GM12891 (cell line): ENCODE data around the gene SFI1.
"Not testable (repeated sequence)": the region's sequence is repeated elsewhere in the genome, so short reads cannot be mapped to it uniquely, and the experiment has no call there.

Experiments used
- DNase-seq: peaks from one replicate; pipeline ENCODE4 v3.0.0; 2011; ENCODE audit warnings: low spot score; ENCODE audit not compliant: insufficient read length
- FAIRE-seq: peaks from 2 replicates; lab custom pipeline; 2011; peaks lifted over from hg19 to GRCh38; lab: Jason Lieb, UNC
- PAX5 ChIP-seq: IDR thresholded peaks from 2 replicates; pipeline ENCODE4 v1.6.1; 2011; ENCODE audit warnings: low read length, moderate library complexity, mild to moderate bottlenecking; ENCODE audit not compliant: insufficient read depth, severe bottlenecking
- POLR2A ChIP-seq: IDR thresholded peaks from 2 replicates; pipeline ENCODE4 v1.6.1; 2011; ENCODE audit warnings: low read depth, low read length, control low read depth
- POLR2AphosphoS5 ChIP-seq: IDR thresholded peaks from 2 replicates; pipeline ENCODE4 v1.6.1; 2011; ENCODE audit warnings: low read depth, low read length, control low read depth
- POU2F2 ChIP-seq: IDR thresholded peaks from 2 replicates; pipeline ENCODE4 v1.6.1; 2011; ENCODE audit warnings: low read depth, mild to moderate bottlenecking, control low read depth, low read length, moderate library complexity
- SPI1 ChIP-seq: IDR thresholded peaks from 2 replicates; pipeline ENCODE4 v1.6.1; 2011; ENCODE audit warnings: low read depth, low read length, control low read depth
- TAF1 ChIP-seq: IDR thresholded peaks from 2 replicates; pipeline ENCODE4 v1.6.1; 2011; ENCODE audit warnings: low read depth, low read length, control low read depth

The SFI1 gene

DNA sequence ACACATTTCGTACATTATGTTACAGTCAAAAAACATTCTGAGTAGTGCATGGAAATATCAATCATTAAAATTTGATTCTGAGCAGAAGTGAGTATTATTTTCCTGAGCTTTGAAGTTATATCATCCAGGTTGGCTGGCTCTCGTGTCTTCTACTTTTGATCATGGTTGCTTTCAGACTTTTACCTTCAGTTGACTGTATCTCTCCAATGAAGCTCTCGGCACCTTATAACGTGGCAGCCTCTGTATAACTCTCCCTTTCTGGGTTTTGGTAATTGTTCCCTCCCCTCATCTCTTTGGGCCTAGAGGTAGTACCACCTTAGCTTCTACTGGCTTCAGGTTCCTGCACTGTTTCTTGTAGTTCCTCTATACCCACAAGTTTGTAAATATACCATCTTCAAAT lies 12.2 kb downstream of the SFI1 start:
- FAIRE-seq (no peak), DNase-seq (no peak)
- TF ChIP-seq SPI1, result no peak

DNA sequence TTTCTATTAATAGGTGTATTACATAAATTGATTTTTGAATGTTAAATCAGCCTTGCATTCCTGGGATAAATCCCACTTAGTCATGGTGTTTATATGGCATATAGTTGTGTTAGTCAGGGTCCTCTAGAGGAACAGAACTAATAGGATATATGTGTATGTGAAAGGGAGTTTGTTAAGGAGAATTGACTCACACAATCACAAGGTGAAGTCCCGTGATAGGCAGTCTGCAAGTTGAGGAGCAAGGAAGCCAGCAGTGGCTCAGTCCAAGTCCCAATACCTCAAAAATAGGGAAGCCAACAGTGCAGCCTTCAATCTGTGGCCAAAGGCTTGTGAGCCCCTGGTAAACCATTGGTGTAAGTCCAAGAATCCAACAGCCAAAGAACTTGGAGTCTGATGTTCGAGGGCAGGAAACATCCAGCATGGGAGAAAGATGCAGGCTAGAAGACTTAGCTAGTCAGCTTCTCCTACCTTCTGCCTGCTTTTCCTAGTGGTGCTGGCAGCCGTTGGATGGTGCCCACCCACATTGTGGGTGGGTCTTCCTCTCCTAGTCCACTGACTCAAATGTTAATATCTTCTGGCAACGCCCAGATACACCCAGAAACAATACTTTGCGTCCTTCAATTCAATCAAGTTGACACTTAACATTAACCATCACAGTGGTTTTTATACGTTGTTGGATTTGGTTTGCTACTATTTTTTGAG lies 12.9 kb downstream of the SFI1 start:
- TF ChIP-seq POU2F2 (no peak), PAX5 (no peak), SPI1 (no peak), POLR2AphosphoS5 (no peak), POLR2A (no peak), TAF1 (no peak)
- no peak for DNase-seq
- no peak for FAIRE-seq

DNA sequence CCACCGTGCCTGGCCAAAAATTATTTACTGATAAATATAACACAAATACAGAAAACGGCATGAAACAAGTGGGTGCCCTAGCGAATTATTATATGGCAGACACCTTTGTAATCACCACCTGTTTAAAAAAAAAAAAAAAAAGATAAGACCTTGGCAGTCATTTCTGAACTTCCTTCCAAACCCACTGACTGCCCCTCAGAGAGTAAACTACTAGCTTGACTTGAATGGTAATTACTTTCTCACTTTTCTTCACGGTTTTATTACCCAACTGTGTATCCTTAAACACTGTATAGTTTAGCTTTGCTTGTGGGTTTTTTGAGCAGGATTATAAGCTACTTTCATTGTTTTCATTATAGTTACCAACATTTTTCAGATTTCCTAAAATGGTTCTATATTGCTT lies 23.7 kb downstream of the SFI1 start:
- no peak for TF ChIP-seq POLR2A
- no peak for TF ChIP-seq POLR2AphosphoS5
- no peak for TF ChIP-seq POU2F2
- no peak for TF ChIP-seq TAF1
- no peak for TF ChIP-seq SPI1
- no peak for TF ChIP-seq PAX5
- DNase-seq, result no peak
- no peak for FAIRE-seq

DNA sequence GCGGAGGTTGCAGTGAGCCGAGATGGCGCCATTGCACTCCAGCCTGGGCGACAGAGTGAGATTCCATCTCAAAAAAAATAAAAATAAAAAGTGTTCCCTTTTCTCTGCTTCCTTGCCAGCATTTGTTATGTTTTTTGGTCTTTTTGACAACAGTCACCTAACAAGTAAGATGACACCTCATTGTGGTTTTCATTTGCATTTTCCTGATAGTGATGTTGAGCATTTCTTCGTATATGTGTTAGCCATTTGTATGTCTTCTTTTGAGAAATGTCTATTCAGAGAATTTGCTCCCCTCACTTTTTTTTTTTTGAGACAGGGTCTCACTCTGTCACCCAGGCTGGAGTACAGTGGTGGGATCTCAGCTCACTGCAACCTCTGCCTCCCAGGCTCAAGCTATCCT lies 27.8 kb downstream of the SFI1 start:
- DNase-seq, result not testable (repeated sequence)
- FAIRE-seq, result peak; percentile 48

DNA sequence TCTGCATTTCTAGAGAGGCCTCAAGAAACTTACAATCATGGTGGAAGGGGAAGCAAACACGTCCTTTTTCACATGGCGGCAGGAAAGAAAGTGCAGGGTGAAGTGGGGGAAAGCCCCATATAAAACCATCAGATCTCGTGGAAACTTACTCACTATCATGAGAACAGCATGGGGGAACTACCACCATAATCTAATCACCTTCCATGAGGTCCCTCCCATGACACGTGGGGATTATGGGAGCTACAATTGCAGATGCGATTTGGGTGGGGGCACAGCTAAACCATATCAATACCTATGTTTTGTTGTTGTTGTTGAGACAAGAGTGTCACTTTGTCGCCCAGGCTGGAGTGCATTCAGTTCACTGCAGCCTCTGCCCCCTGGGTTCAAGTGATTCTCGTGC lies 29.9 kb downstream of the SFI1 start:
- FAIRE-seq (peak; percentile 68), DNase-seq (no peak)
- no peak for TF ChIP-seq SPI1
- no peak for TF ChIP-seq TAF1
- TF ChIP-seq POLR2AphosphoS5, result no peak
- TF ChIP-seq PAX5, result no peak
- TF ChIP-seq POU2F2, result no peak
- no peak for TF ChIP-seq POLR2A

DNA sequence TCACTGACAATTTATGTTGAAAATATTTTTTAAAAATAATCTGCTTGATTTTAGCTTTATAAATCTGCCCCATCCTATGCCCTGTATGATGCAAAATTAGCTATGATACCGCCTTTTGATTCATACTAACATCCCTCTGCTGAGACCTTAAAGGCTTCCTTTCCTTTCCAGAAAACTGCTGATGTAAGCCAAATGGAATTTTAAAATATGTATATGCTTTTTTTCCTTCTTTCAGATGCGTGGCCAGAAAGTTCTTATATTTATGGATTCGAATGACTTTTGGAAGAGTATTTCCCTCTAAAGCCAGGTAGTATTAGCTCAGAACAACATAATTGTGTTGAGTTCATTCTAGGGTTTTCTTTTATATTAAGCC lies 34.5 kb downstream of the SFI1 start:
- DNase-seq (no peak), FAIRE-seq (no peak)
- TF ChIP-seq TAF1, result no peak
- no peak for TF ChIP-seq PAX5
- TF ChIP-seq POLR2A, result no peak
- TF ChIP-seq SPI1, result no peak
- no peak for TF ChIP-seq POLR2AphosphoS5
- TF ChIP-seq POU2F2, result no peak

DNA sequence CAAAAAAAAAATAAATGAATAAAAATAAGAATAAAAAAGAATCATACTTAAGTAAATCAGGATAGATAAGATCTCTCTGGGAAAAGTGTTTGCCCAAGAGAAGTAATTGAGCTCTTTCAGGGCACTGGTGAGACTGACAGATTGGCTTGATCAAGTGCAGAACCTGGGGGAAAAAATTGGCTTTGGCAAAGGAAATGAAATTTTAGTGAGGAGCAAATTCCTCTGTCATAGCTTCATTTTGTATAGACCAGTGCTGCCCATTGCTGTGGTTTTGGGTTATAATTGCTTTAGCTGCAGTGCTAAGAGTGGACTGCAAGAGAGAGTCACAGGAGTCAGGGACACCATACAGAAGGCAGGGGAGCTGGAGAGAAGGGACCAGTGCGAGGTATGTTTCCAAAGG lies 35.7 kb downstream of the SFI1 start:
- TF ChIP-seq TAF1 (no peak), SPI1 (no peak)
- DNase-seq (no peak), FAIRE-seq (no peak)

DNA sequence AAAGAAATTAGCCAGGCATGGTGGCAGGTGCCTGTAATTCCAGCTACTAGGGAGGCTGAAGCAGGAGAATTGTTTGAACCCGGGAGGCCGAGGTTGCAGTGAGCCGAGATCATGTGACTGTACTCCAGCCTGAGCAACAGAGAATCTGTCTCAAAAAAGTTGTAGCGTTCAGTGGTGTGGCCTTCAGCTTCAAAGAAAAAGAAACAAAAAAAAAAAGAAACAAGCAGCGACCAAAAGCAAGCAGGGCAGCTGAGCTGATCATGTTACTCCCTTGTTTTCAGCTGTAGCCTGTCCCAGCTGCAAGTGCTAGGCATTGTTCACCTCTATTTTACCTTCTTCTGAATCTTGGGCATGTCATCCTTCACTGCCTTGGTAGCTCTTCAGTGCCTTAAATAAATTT lies 37.0 kb downstream of the SFI1 start:
- no peak for FAIRE-seq
- TF ChIP-seq PAX5 (no peak), POU2F2 (no peak), POLR2A (no peak), TAF1 (no peak), POLR2AphosphoS5 (no peak), SPI1 (no peak)
- no peak for DNase-seq

DNA sequence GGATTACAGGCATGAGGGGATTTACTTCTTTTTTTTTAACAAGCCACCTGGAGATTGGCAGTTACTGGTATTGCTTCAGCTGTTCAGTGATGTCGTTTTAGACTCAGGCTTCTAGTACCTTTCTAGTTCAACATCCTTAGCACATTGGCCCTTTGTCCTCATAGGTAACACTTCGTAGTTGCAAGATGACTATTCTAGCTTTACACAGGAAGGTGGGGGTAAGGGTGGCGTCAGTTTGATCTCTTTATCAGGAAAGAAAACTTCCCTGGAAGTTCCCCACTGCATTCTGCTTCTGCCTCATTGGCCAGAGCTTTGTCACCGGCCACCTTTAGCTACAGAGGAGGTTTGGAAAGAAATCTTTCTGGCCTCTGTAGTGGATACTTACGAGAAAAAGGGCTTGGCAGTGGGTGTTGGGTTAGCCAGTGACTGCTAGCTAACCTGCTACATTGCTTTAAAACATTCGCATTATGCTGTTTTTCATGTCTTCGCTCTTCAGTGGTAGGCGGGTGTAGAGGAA lies 40.7 kb downstream of the SFI1 start:
- DNase-seq (no peak), FAIRE-seq (peak; percentile 5)
- TF ChIP-seq SPI1, result no peak

DNA sequence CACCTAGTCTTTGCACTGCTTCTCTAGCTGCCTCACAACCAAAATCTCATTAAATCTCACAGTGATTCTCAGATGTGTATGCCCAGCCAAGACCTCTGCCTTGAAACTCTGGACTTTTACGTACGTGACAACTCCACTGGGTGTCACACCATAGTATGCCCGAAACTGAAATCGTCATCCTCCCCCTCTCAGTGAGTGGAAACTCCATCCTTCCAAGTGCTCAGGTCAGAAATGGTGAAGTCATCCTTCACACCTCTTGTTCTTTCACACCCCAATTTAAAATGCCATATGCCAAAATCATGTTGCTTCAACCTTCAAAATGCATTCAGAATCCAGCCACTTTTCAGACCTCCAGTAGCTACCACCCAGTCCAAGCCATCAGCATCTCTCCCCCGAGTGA lies 42.5 kb downstream of the SFI1 start:
- DNase-seq (no peak), FAIRE-seq (no peak)
- TF ChIP-seq POU2F2, result no peak
- no peak for TF ChIP-seq SPI1
- no peak for TF ChIP-seq PAX5
- TF ChIP-seq POLR2AphosphoS5, result no peak
- no peak for TF ChIP-seq POLR2A
- no peak for TF ChIP-seq TAF1

DNA sequence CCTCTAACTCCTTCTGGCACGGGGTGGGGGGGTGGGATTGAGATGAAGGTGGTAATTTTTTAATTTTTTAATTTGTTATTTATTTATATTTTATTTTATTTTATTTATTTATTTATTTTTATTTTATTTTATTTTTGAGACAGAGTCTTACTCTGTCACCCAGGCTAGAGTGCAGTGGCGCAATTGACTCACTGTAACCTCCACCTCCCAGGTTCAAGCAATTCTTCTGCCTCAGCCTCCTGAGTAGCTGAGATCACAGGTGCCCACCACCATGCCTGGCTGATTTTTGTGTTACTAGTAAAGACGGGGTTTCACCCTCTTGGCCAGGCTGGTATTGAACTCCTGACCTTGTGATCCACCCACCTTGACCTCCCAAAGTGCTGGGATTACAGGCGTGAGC lies 43.8 kb downstream of the SFI1 start:
- not testable (repeated sequence) for FAIRE-seq, DNase-seq

DNA sequence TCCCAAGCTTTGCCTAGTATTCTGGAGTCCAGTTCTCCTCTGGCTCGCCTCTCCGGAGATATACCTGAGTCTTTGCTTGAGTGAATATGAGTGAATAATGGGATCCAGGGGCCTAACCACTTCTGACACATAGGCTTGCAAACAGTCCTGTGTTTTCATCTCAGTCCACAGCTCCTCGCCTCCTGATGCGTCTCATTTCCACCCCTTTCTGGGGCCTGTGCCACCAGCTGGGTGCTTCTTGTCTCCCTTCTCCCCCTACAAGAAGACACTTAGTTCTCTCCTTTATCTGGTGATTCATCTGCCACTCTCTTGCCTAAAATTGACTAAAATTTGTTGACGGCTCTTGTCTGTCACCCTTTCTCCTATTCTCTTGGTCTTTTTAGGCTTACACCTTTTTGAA lies 44.6 kb downstream of the SFI1 start:
- TF ChIP-seq TAF1 (no peak), POLR2AphosphoS5 (no peak), POU2F2 (no peak)
- DNase-seq (no peak), FAIRE-seq (no peak)
